ENCODE data around the gene C1orf53. TPM values are rescaled to one million over a fixed set of nuclear protein-coding genes. Genes with fewer than 3 reads are reported as not detected.
"Not testable (repeated sequence)": the region's sequence is repeated elsewhere in the genome, so short reads cannot be mapped to it uniquely, and the experiment has no call there.

The C1orf53 gene
- total RNA-seq, 1 donor from 2014 or later = 6.4 TPM

- no peak overlapping the region for H3K27ac ChIP-seq
- H3K27me3 ChIP-seq = no peaks in the 10 kb centered on the region
- intact Hi-C loops (cut with DNase I) = no loop called here
- H3K36me3 ChIP-seq = no peaks in the 10 kb centered on the region
- no peak overlapping the region for H3K4me3 ChIP-seq
- DNase-seq (ENCODE audit: extremely low spot score in 2 of 2) = no peak
- no peaks in the 10 kb centered on the region for H3K4me1 ChIP-seq
- TF ChIP-seq POLR2A (IDR thresholded peaks at IDR 0.05) (no peak), CTCF (IDR thresholded peaks at IDR 0.05) (no peak), POLR2AphosphoS5 (IDR thresholded peaks at IDR 0.05; ENCODE audit: insufficient read depth in 1 of 2, low read depth in 1 of 2) (no peak)
- no peaks in the 10 kb centered on the region for H3K9me3 ChIP-seq
These were observed 35.0 kb downstream of the C1orf53 start for GRCh38 chr1:197937381-197937780.

- Histone ChIP-seq H3K27me3 (no peaks in the 10 kb centered on the region), H3K27ac (no peak overlapping the region), H3K9me3 (no peaks in the 10 kb centered on the region), H3K4me3 (no peak overlapping the region), H3K4me1 (no peaks in the 10 kb centered on the region), H3K36me3 (no peaks in the 10 kb centered on the region)
- DNase-seq (ENCODE audit: extremely low spot score in 2 of 2) = no peak
- intact Hi-C loops (cut with DNase I) = no loop called here
- no peak for TF ChIP-seq POLR2A (IDR thresholded peaks at IDR 0.05)
- TF ChIP-seq CTCF (IDR thresholded peaks at IDR 0.05) = no peak
- TF ChIP-seq POLR2AphosphoS5 (IDR thresholded peaks at IDR 0.05; ENCODE audit: insufficient read depth in 1 of 2, low read depth in 1 of 2) = no peak
These were observed 35.5 kb downstream of the C1orf53 start for GRCh38 chr1:197937892-197938291.

- not testable (repeated sequence) for H3K36me3 ChIP-seq, H3K4me1 ChIP-seq
These were observed 36.9 kb downstream of the C1orf53 start for GRCh38 chr1:197939159-197939980.

GRCh38 chr1:197942042-197942441 lies 39.6 kb downstream of the C1orf53 start:
- H3K27me3 ChIP-seq = no peaks in the 10 kb centered on the region
- intact Hi-C loops (cut with DNase I) = no loop called here
- H3K27ac ChIP-seq = no peak overlapping the region
- no peak for TF ChIP-seq POLR2AphosphoS5 (IDR thresholded peaks at IDR 0.05; ENCODE audit: insufficient read depth in 1 of 2, low read depth in 1 of 2)
- TF ChIP-seq POLR2A (IDR thresholded peaks at IDR 0.05) = no peak
- no peak for TF ChIP-seq CTCF (IDR thresholded peaks at IDR 0.05)
- H3K36me3 ChIP-seq = no peaks in the 10 kb centered on the region
- H3K4me1 ChIP-seq = no peaks in the 10 kb centered on the region
- H3K9me3 ChIP-seq = no peaks in the 10 kb centered on the region
- no peak overlapping the region for H3K4me3 ChIP-seq
- no peak for DNase-seq (ENCODE audit: extremely low spot score in 2 of 2)

More at GRCh38 chr1:197939159-197939980, 36.9 kb downstream of the C1orf53 start:
- DNase-seq (ENCODE audit: extremely low spot score in 2 of 2); intact Hi-C loops (cut with DNase I); H3K27ac ChIP-seq; H3K27me3 ChIP-seq; H3K9me3 ChIP-seq; H3K4me3 ChIP-seq: not testable (repeated sequence)

- Histone ChIP-seq H3K4me3 (no peak overlapping the region), H3K4me1 (no peaks in the 10 kb centered on the region), H3K9me3 (no peaks in the 10 kb centered on the region), H3K27ac (no peak overlapping the region), H3K36me3 (no peaks in the 10 kb centered on the region), H3K27me3 (no peaks in the 10 kb centered on the region)
- intact Hi-C loops (cut with DNase I) = no loop called here
- DNase-seq (ENCODE audit: extremely low spot score in 2 of 2) = no peak
- TF ChIP-seq POLR2AphosphoS5 (IDR thresholded peaks at IDR 0.05; ENCODE audit: insufficient read depth in 1 of 2, low read depth in 1 of 2) (no peak), POLR2A (IDR thresholded peaks at IDR 0.05) (no peak), CTCF (IDR thresholded peaks at IDR 0.05) (no peak)
These were observed 42.1 kb downstream of the C1orf53 start for GRCh38 chr1:197944485-197944884.
